ENCODE data around the gene SH3D19. TPM values are rescaled to one million over a fixed set of nuclear protein-coding genes. Genes with fewer than 3 reads are reported as not detected.

Gene SH3D19
- total RNA-seq, 2 experiments from 2014 or later: not detected

DNA sequence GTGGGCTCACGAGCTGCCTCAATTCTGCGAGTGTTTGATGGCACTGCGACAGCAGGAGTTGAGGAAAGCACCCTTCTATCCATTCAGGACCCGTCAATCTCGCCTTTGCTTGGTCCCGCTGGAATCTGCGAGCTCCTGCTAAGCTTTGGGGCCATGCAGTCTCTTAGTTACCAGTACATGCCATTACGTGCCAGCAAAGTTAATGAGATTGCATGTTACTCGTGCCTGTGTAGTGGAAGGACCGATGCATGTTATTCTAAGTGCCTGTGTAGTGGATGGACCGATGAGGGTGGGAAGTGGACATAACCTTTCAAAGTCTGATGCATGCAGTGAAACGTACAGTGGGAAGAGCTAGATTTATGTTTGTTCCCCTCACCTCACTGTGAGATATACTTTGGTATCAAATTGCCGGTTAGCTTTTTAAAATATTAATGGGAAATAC, 225.4 kb downstream of the SH3D19 start:
- Histone ChIP-seq H4K20me1 (ENCODE audit: insufficient read depth, low read length) (peaks cover 33% of the 10 kb centered on the region), H3K4me1 (ENCODE audit: insufficient read depth, low read length, poor library complexity, severe bottlenecking) (peaks cover 27% of the 10 kb centered on the region), H3K4me2 (ENCODE audit: low read length) (peak overlapping the region; percentile 84), H3K79me2 (ENCODE audit: insufficient read depth, low read depth, low read length) (peaks cover 56% of the 10 kb centered on the region), H3K36me3 (ENCODE audit: insufficient read depth, low read length) (peaks cover 54% of the 10 kb centered on the region), H3K27ac (ENCODE audit: low read depth, low read length, poor library complexity, severe bottlenecking) (peak overlapping the region; percentile 67), H3K9me3 (ENCODE audit: low read length) (no peaks in the 10 kb centered on the region), H3K4me3 (ENCODE audit: low read depth, low read length, poor library complexity, severe bottlenecking) (peak overlapping the region; percentile 100), H2AFZ (ENCODE audit: low read length) (no peak overlapping the region), H3K9me2 (ENCODE audit: insufficient read depth, low read length) (no peaks in the 10 kb centered on the region)
- no peak for DNase-seq (ENCODE audit: low spot score)
- ChIA-PET CTCF (ENCODE audit: unreplicated experiment) (interaction anchor here (0.7 kb wide), 1 partner anchor 17 kb away, joined by 3 read pairs; no protein-coding TSS in a partner anchor), POLR2A (interaction anchor here (0.5 to 1.0 kb wide), 8 partner anchors 15 to 244 kb away, joined by 3 to 5 read pairs (median 4); no protein-coding TSS in a partner anchor)
- BruUV-seq (replicated peaks): no TSS peak
- TF ChIP-seq EZH2phosphoT487 (IDR thresholded peaks at IDR 0.05; ENCODE audit: borderline replicate concordance, low read depth, low read length): no peak
- TF ChIP-seq, protein P1, sequence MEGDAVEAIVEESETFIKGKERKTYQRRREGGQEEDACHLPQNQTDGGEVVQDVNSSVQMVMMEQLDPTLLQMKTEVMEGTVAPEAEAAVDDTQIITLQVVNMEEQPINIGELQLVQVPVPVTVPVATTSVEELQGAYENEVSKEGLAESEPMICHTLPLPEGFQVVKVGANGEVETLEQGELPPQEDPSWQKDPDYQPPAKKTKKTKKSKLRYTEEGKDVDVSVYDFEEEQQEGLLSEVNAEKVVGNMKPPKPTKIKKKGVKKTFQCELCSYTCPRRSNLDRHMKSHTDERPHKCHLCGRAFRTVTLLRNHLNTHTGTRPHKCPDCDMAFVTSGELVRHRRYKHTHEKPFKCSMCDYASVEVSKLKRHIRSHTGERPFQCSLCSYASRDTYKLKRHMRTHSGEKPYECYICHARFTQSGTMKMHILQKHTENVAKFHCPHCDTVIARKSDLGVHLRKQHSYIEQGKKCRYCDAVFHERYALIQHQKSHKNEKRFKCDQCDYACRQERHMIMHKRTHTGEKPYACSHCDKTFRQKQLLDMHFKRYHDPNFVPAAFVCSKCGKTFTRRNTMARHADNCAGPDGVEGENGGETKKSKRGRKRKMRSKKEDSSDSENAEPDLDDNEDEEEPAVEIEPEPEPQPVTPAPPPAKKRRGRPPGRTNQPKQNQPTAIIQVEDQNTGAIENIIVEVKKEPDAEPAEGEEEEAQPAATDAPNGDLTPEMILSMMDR (conservative IDR thresholded peaks at IDR 0.05; ENCODE audit: low read length): no peak
- intact Hi-C loops (cut with micrococcal nuclease; ENCODE audit: unreplicated experiment): loop anchor here (2.0 kb wide), 2 partner anchors 85 to 661 kb away; partner anchors contain the start of genes GATB and LRBA

GRCh38 chr4:151099229-151099975, 226.0 kb downstream of the SH3D19 start, which contains the start of gene RPS3A:
Gene RPS3A, plus strand, starts transcription at chr4:151099628. Its CDS starts 25 bp downstream, at chr4:151099653.
- Histone ChIP-seq H2AFZ (ENCODE audit: low read length) (peak within 1 kb of the TSS; percentile 92), H3K79me2 (ENCODE audit: insufficient read depth, low read depth, low read length) (peaks cover 50% of the 10 kb centered on the region), H4K20me1 (ENCODE audit: insufficient read depth, low read length) (peaks cover 33% of the 10 kb centered on the region), H3K4me3 (ENCODE audit: low read depth, low read length, poor library complexity, severe bottlenecking) (peak within 1 kb of the TSS; percentile 100), H3K4me1 (ENCODE audit: insufficient read depth, low read length, poor library complexity, severe bottlenecking) (peaks cover 27% of the 10 kb centered on the region), H3K27ac (ENCODE audit: low read depth, low read length, poor library complexity, severe bottlenecking) (peak within 1 kb of the TSS; percentile 67), H3K9me2 (ENCODE audit: insufficient read depth, low read length) (no peaks in the 10 kb centered on the region), H3K9me3 (ENCODE audit: low read length) (no peaks in the 10 kb centered on the region), H3K36me3 (ENCODE audit: insufficient read depth, low read length) (peaks cover 48% of the 10 kb centered on the region), H3K4me2 (ENCODE audit: low read length) (peak within 1 kb of the TSS; percentile 84)
- ChIA-PET CTCF (ENCODE audit: unreplicated experiment) (no interaction called here), POLR2A (interaction anchor here (0.6 to 1.1 kb wide), 3 partner anchors 9 to 26 kb away, joined by 3 to 4 read pairs (median 4); no protein-coding TSS in a partner anchor)
- peak; percentile 97 for DNase-seq (ENCODE audit: low spot score)
- BruUV-seq (replicated peaks): no TSS peak
- intact Hi-C loops (cut with micrococcal nuclease; ENCODE audit: unreplicated experiment): loop anchor here (2.0 kb wide), 2 partner anchors 85 to 661 kb away; partner anchors contain the start of genes GATB and LRBA
- TF ChIP-seq, protein P1 (conservative IDR thresholded peaks at IDR 0.05; ENCODE audit: low read length): peak; percentile 83
- no peak for TF ChIP-seq EZH2phosphoT487 (IDR thresholded peaks at IDR 0.05; ENCODE audit: borderline replicate concordance, low read depth, low read length)

All from OCI-LY7 (cell line).